ENCODE results near the gene NFAM1.

Gene NFAM1

DNA sequence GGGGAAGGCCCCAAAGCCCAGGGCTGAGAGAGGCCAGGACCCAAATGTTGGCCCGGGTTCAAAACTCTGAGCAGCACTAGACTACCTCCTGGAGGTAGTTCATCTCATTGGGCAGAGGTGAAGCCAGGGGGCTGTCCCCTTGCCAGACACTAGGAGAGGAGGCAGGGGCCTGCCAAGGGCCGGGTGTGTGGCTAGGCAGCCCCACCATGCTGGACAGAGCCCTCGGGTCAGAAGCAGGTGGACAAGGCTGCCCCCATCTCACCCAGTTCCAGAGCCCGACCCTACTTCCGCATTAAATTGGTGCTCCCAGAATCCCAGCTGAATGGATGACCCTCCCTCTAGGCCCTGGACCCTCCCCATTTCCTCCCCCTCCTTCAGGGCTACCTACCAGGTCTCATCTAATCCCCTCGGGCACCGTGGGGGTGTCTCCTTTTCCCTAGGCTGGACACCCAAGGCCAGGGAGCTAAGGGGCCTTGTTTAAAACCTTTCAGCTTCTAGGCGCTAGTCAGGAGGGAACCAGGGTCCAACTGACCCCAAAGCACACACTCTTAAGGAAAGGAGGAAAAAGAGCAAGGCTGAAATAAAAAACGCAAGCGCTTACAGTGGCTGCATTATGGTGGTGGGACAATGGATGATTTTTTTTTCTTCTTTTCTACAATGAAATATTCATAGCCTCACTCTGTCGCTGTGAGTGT lies 89.6 kb downstream of the NFAM1 start:
- H3K4ac ChIP-seq (ENCODE audit: low read depth in 1 of 2, low read length in 2 of 2) = no peak overlapping the region
- H3K4me2 ChIP-seq (ENCODE audit: low read length, poor library complexity, severe bottlenecking) = peak overlapping the region; percentile 9
- no peak overlapping the region for H4K8ac ChIP-seq (ENCODE audit: low read length)
- H3K27me3 ChIP-seq (ENCODE audit: control insufficient read depth in 1 of 2, insufficient read depth in 1 of 2, low read length in 2 of 2) = peaks cover 50 to 52% of the 10 kb centered on the region in 2 experiments
- H3K4me1 ChIP-seq (ENCODE audit: control insufficient read depth, insufficient read depth, low read depth, low read length) = peaks cover 19% of the 10 kb centered on the region
- H3K36me3 ChIP-seq (ENCODE audit: control insufficient read depth in 1 of 2, insufficient read depth in 2 of 2, low read depth in 1 of 2, low read length in 2 of 2) = no peaks in the 10 kb centered on the region
- no peak for DNase-seq
- peaks cover 1% of the 10 kb centered on the region for H3K79me1 ChIP-seq (replicated peaks; ENCODE audit: low read length, poor library complexity, severe bottlenecking)
- no peak overlapping the region for H4K91ac ChIP-seq (ENCODE audit: low read length)
- no peak overlapping the region for H2BK5ac ChIP-seq (ENCODE audit: low read depth, low read length, poor library complexity, severe bottlenecking)
- no peak overlapping the region for H2BK12ac ChIP-seq (ENCODE audit: low read length in 2 of 2)
- no peak overlapping the region for H2AFZ ChIP-seq (ENCODE audit: low read depth, low read length)
- H3K14ac ChIP-seq (ENCODE audit: low read length in 2 of 2) = no peak overlapping the region
- H3K18ac ChIP-seq (ENCODE audit: low read depth in 1 of 2, low read length in 2 of 2) = no peak overlapping the region
- WGBS = 74% methylated on average over 8 of the region's 11 CpGs
- H2BK15ac ChIP-seq (ENCODE audit: low read depth, poor library complexity, severe bottlenecking) = no peak overlapping the region
- H2AK5ac ChIP-seq (ENCODE audit: low read length, severe bottlenecking) = no peak overlapping the region
- no peaks in the 10 kb centered on the region for H3K9me3 ChIP-seq (ENCODE audit: control insufficient read depth, low read length)
- H2BK120ac ChIP-seq (ENCODE audit: low read depth, low read length) = no peak overlapping the region
- H3K4me3 ChIP-seq (ENCODE audit: insufficient read depth in 1 of 2, low read depth in 1 of 2, low read length in 2 of 2) = peak overlapping the region in 1 of 2 experiments; percentile 63
- H3K23ac ChIP-seq (ENCODE audit: low read length in 2 of 2) = no peak overlapping the region
- no peak overlapping the region for H3K27ac ChIP-seq (ENCODE audit: low read length, poor library complexity, severe bottlenecking)
- no peak overlapping the region for H3K9ac ChIP-seq (ENCODE audit: low read length)

DNA sequence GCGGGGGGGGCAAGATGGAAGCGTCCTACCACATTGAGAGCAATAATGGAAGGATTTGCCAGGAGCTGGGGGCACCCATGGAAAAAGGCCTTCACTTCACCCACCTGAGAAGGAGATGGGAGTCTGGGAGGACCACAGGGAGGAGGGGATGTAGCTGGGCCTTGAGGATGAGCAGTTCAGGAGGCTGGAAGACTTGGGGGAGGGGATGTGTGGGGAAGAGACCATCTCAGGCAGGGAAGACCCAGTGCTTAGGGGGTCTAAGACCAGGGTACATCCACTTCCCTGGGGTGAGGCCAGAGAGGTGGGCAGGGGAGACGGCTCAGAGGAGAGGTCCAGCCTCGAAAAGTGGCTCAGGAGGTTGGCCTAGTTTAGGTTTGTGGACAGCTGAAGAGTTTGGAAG lies 90.4 kb downstream of the NFAM1 start:
- Histone ChIP-seq H3K18ac (ENCODE audit: low read depth in 1 of 2, low read length in 2 of 2) (no peak overlapping the region), H3K27me3 (ENCODE audit: control insufficient read depth in 1 of 2, insufficient read depth in 1 of 2, low read length in 2 of 2) (peaks cover 51 to 55% of the 10 kb centered on the region in 2 experiments), H3K4me1 (ENCODE audit: control insufficient read depth, insufficient read depth, low read depth, low read length) (peaks cover 15% of the 10 kb centered on the region), H3K9ac (ENCODE audit: low read length) (no peak overlapping the region), H3K9me3 (ENCODE audit: control insufficient read depth, low read length) (no peaks in the 10 kb centered on the region), H2AFZ (ENCODE audit: low read depth, low read length) (no peak overlapping the region), H2BK120ac (ENCODE audit: low read depth, low read length) (no peak overlapping the region), H4K8ac (ENCODE audit: low read length) (no peak overlapping the region), H3K14ac (ENCODE audit: low read length in 2 of 2) (no peak overlapping the region), H3K4me2 (ENCODE audit: low read length, poor library complexity, severe bottlenecking) (no peak overlapping the region), H2BK12ac (ENCODE audit: low read length in 2 of 2) (no peak overlapping the region), H3K23ac (ENCODE audit: low read length in 2 of 2) (no peak overlapping the region), H3K79me1 (replicated peaks; ENCODE audit: low read length, poor library complexity, severe bottlenecking) (peaks cover 1% of the 10 kb centered on the region), H3K27ac (ENCODE audit: low read length, poor library complexity, severe bottlenecking) (no peak overlapping the region), H4K91ac (ENCODE audit: low read length) (no peak overlapping the region), H3K4ac (ENCODE audit: low read depth in 1 of 2, low read length in 2 of 2) (no peak overlapping the region), H2BK15ac (ENCODE audit: low read depth, poor library complexity, severe bottlenecking) (no peak overlapping the region), H3K36me3 (ENCODE audit: control insufficient read depth in 1 of 2, insufficient read depth in 2 of 2, low read depth in 1 of 2, low read length in 2 of 2) (no peaks in the 10 kb centered on the region), H2BK5ac (ENCODE audit: low read depth, low read length, poor library complexity, severe bottlenecking) (no peak overlapping the region), H2AK5ac (ENCODE audit: low read length, severe bottlenecking) (no peak overlapping the region), H3K4me3 (ENCODE audit: insufficient read depth in 1 of 2, low read depth in 1 of 2, low read length in 2 of 2) (no peak overlapping the region)
- WGBS = 86% methylated on average over 4 of the region's 4 CpGs
- no peak for DNase-seq

DNA sequence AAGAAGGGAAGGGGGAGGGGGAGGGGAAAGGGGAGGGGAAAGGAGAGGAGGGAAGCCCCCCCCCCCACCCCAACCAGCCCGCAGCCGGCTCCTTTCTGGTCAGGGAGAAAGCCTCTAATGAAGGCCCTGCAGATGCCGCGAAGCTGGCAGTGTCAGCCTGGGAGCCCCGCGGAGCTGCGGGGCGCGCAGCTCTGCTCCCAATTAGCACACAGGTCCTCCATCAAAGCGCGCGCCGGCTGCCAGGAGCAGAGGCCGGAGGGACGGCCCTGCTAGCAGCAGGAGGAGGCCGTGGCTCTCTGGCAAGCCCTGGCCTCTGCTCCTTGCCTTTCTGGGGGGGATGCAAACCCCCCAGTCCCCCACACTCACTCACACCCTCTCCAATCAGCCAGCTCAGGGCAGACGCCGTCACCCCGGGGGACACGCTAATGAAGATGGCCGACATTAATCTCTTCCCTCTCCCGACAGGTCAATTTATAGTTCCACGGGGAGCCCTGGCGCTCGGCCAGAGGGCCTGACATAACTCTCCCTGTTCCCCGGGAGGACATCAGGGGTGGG lies 91.3 kb downstream of the NFAM1 start:
- Histone ChIP-seq H3K4me3 (ENCODE audit: insufficient read depth in 1 of 2, low read depth in 1 of 2, low read length in 2 of 2) (no peak overlapping the region), H2BK5ac (ENCODE audit: low read depth, low read length, poor library complexity, severe bottlenecking) (no peak overlapping the region), H2AFZ (ENCODE audit: low read depth, low read length) (no peak overlapping the region), H4K8ac (ENCODE audit: low read length) (no peak overlapping the region), H2AK5ac (ENCODE audit: low read length, severe bottlenecking) (no peak overlapping the region), H3K4me2 (ENCODE audit: low read length, poor library complexity, severe bottlenecking) (peak overlapping the region; percentile 71), H3K9me3 (ENCODE audit: control insufficient read depth, low read length) (no peaks in the 10 kb centered on the region), H3K9ac (ENCODE audit: low read length) (no peak overlapping the region), H2BK15ac (ENCODE audit: low read depth, poor library complexity, severe bottlenecking) (no peak overlapping the region), H4K91ac (ENCODE audit: low read length) (no peak overlapping the region), H2BK120ac (ENCODE audit: low read depth, low read length) (no peak overlapping the region), H3K79me1 (replicated peaks; ENCODE audit: low read length, poor library complexity, severe bottlenecking) (peaks cover 5% of the 10 kb centered on the region), H3K36me3 (ENCODE audit: control insufficient read depth in 1 of 2, insufficient read depth in 2 of 2, low read depth in 1 of 2, low read length in 2 of 2) (no peaks in the 10 kb centered on the region), H3K27ac (ENCODE audit: low read length, poor library complexity, severe bottlenecking) (no peak overlapping the region), H3K4me1 (ENCODE audit: control insufficient read depth, insufficient read depth, low read depth, low read length) (peaks cover 15% of the 10 kb centered on the region), H3K18ac (ENCODE audit: low read depth in 1 of 2, low read length in 2 of 2) (no peak overlapping the region), H2BK12ac (ENCODE audit: low read length in 2 of 2) (no peak overlapping the region), H3K14ac (ENCODE audit: low read length in 2 of 2) (no peak overlapping the region), H3K4ac (ENCODE audit: low read depth in 1 of 2, low read length in 2 of 2) (no peak overlapping the region), H3K23ac (ENCODE audit: low read length in 2 of 2) (no peak overlapping the region), H3K27me3 (ENCODE audit: control insufficient read depth in 1 of 2, insufficient read depth in 1 of 2, low read length in 2 of 2) (peaks cover 47 to 52% of the 10 kb centered on the region in 2 experiments)
- 5% methylated on average over 23 of the region's 26 CpGs for WGBS
- no peak for DNase-seq

DNA sequence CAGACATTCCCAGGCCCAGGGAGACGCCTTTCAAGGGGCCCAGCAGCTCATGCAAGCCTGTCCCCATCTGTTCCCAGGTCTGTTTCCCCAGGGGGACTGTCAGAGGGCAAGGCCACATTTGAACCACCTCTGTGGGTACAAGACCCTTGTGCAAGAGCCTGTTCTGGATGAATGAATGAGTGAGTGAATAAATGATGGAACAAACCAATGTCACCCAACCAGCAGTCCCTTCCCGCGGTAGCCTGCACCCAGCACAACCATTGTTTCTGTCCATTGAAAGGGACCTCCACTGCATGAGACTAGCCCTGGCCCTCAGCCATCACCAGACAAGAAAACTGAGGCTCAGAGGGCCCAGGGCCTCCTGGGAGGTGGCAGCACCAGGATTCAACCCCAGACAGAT lies 92.1 kb downstream of the NFAM1 start:
- Histone ChIP-seq H3K79me1 (replicated peaks; ENCODE audit: low read length, poor library complexity, severe bottlenecking) (peaks cover 5% of the 10 kb centered on the region), H2BK12ac (ENCODE audit: low read length in 2 of 2) (no peak overlapping the region), H3K9me3 (ENCODE audit: control insufficient read depth, low read length) (no peaks in the 10 kb centered on the region), H3K36me3 (ENCODE audit: control insufficient read depth in 1 of 2, insufficient read depth in 2 of 2, low read depth in 1 of 2, low read length in 2 of 2) (no peaks in the 10 kb centered on the region), H2AK5ac (ENCODE audit: low read length, severe bottlenecking) (no peak overlapping the region), H3K27ac (ENCODE audit: low read length, poor library complexity, severe bottlenecking) (no peak overlapping the region), H3K18ac (ENCODE audit: low read depth in 1 of 2, low read length in 2 of 2) (no peak overlapping the region), H3K9ac (ENCODE audit: low read length) (no peak overlapping the region), H3K4me3 (ENCODE audit: insufficient read depth in 1 of 2, low read depth in 1 of 2, low read length in 2 of 2) (no peak overlapping the region), H4K8ac (ENCODE audit: low read length) (no peak overlapping the region), H3K27me3 (ENCODE audit: control insufficient read depth in 1 of 2, insufficient read depth in 1 of 2, low read length in 2 of 2) (peaks cover 45 to 52% of the 10 kb centered on the region in 2 experiments), H4K91ac (ENCODE audit: low read length) (no peak overlapping the region), H2BK15ac (ENCODE audit: low read depth, poor library complexity, severe bottlenecking) (no peak overlapping the region), H3K4me1 (ENCODE audit: control insufficient read depth, insufficient read depth, low read depth, low read length) (peaks cover 15% of the 10 kb centered on the region), H3K14ac (ENCODE audit: low read length in 2 of 2) (no peak overlapping the region), H2BK120ac (ENCODE audit: low read depth, low read length) (no peak overlapping the region), H2BK5ac (ENCODE audit: low read depth, low read length, poor library complexity, severe bottlenecking) (no peak overlapping the region), H2AFZ (ENCODE audit: low read depth, low read length) (no peak overlapping the region), H3K4ac (ENCODE audit: low read depth in 1 of 2, low read length in 2 of 2) (no peak overlapping the region), H3K23ac (ENCODE audit: low read length in 2 of 2) (no peak overlapping the region), H3K4me2 (ENCODE audit: low read length, poor library complexity, severe bottlenecking) (no peak overlapping the region)
- DNase-seq = no peak
- WGBS = 83% methylated on average over 3 of the region's 3 CpGs

Measured in mesenchymal stem cell (in vitro differentiated cells and primary cell).